HG02884 (cell line): Measurements from ENCODE around the gene SCIN.
A peak's percentile ranks its signal among the peaks of the same experiment; 100 is the strongest.
"Not testable (repeated sequence)": the region's sequence is repeated elsewhere in the genome, so short reads cannot be mapped to it uniquely, and the experiment has no call there.

ENCODE experiments used
- ATAC-seq: cut with Tn5 transposase; IDR thresholded peaks from one replicate; pipeline ENCODE4 v1.9.1; 2021; ENCODE audit warnings: mild to moderate bottlenecking, moderate library complexity; ENCODE audit not compliant: unreplicated experiment

SCIN gene

DNA sequence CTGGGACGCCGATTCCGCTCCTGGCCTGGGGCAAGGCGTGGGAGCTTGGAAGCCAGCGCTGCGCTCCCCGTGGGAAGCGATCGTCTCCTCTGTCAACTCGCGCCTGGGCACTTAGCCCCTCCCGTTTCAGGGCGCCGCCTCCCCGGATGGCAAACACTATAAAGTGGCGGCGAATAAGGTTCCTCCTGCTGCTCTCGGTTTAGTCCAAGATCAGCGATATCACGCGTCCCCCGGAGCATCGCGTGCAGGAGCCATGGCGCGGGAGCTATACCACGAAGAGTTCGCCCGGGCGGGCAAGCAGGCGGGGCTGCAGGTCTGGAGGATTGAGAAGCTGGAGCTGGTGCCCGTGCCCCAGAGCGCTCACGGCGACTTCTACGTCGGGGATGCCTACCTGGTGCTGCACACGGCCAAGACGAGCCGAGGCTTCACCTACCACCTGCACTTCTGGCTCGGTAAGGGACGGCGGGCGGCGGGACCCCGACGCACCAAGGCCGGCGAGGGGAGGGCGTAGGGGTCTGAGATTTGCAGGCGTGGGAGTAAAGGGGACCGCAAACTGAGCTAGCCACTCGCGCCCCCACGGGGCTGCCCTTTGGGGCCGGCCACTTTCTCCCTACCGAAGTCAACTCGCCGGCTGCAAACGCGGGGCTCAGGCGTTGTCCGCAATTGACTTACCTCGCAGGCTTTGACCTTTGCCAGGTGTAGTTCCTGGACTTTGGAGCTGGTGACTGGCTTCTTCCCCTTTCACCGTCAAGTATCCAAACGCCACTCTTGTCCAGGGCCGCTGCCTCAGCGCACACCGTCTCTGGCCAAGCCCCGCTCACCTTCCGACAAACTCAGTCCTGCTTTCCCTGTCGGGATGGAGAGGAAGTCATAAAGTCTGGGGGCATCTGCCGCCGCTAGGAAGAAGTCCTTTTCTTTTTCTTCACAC lies at the start of gene SCIN:
TSS of gene SCIN (plus strand) at position 187 of the 928 bp plus-strand sequence. CDS start at position 254, 67 bp downstream.
- peak; percentile 30 for ATAC-seq

DNA sequence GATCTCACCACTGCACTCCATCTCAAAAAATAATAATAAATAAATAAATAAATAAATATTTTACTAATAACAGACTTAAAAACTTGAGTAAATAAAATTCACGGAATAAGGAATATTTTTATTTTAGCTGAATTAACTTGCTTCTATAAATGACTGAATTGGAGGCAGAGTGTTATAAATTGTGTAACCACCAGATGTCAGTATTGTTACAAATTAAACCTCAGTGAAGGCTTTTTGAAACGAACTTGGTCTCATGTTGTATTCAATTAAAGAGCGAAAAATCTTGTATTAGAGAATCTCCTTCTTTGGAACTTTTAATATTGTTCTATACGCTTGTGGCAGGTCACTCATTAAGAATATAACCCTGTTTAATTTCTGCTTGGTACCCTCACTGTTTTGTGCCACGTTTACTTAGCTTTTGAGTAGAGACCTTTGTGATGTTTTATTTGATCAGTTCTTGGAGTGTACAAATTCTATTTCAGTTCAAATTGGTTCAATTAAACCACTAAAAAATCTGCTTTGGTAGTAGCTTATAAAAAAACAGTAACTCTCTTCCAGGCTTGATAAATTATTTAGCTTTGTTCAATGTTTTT lies 45.6 kb upstream of the SCIN start:
- peak; percentile 73 for ATAC-seq

DNA sequence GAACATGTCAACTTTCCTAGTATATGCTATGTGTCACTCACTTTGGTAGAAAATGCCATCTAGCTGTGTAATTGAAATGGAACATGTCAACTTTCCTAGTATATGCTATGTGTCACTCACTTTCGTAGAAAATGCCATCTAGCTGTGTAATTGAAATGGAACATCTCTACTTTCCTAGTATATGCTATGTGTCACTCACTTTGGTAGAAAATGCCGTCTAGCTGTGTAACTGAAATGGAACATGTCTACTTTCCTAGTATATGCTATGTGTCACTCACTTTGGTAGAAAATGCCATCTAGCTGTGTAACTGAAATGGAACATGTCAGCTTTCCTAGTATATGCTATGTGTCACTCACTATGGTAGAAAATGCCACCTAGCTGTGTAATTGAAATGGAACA lies 43.8 kb upstream of the SCIN start:
- ATAC-seq: not testable (repeated sequence)

GRCh38 chr7:12527670-12528069 lies 42.9 kb upstream of the SCIN start:
- ATAC-seq: not testable (repeated sequence)

DNA sequence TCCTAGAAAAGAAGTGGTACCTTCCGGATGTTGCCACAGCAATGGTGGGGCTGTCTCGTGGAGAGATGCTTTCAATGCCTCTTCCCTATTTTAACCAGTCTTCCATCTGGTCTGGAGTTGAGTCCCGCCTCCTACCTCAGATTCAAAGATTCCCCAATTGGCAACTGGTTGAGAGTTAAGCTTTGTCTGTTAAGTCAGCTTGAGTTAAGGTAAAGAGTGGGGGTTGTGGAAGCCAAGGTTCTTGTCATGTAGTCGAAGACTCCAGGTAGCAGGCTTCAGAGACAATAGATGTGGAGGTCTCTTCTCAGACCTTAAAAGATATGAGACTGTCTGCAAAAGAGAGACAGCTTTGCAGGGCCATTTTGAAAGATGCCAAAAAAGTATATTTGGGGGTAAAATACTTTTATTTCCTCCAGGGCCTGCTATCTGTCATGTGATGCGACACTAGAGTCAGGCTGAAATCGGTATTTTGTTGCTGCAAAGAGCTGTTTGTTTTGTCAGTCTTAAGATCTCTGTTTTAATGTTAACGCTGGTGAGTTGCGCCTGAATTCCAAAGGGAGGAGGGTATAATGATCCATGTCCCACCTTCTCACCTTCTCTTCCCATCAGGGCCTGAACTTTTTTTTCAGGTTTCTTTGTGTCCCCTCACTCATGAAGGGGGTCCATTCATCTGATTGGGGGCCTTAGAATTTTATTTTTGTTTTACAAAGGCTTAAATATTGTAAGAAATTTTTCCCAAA lies 40.4 kb upstream of the SCIN start:
- no peak for ATAC-seq

DNA sequence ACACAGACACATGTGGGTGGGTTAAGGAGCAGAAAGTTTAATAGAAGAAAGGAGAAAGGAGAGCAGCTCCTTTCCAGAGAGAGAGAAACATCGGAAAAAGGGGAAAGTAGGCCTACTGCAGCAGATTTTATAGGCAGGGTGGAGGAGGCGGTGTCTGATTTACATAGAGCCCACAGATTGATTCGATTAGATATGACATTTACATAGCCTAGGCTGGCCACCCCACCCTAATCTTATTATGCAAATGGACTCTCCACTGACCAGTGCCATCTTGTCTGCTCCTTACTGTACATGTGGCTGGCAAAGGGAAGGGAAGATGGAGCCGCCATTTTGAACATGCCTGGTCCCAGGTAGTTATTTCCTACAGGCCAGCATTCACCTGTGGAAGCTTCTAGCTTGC lies 38.7 kb upstream of the SCIN start:
- no peak for ATAC-seq

DNA sequence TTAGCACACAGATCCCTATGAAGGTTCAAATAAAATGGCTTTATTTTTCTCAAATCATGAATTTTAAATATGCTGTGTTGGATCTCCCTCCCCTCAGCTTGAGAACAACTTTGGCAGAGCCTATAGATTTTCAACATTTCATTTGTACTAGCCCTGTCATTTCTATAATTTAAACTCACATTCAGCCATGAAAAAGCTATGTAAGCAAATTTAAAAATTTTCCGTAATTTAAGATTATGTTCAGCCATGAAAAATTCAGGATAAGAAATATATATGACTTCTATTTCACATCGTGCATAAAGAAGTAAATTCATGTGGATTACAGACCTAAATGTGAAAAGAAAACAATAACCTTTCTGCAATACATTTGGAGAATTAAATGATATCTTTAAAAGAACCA lies 36.5 kb upstream of the SCIN start:
- no peak for ATAC-seq

DNA sequence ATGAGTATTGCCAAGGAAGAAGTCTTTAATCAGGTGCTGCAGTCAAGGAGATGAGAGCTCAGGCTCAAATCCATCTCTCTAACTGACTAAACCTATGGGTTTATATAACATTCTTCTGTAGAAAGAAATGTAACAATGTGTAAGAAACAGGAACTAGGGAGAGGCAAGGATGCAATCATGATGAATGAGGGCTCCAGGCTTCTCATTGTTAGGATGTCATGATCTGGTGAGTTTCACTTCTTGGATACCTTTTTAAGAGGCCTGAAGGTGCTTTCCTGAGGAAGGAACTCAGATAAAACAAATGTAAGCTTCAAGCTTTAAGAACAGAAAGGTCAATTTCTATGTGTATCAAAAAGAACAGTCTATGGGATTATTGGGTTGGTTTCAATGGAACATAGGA lies 30.8 kb upstream of the SCIN start:
- no peak for ATAC-seq

DNA sequence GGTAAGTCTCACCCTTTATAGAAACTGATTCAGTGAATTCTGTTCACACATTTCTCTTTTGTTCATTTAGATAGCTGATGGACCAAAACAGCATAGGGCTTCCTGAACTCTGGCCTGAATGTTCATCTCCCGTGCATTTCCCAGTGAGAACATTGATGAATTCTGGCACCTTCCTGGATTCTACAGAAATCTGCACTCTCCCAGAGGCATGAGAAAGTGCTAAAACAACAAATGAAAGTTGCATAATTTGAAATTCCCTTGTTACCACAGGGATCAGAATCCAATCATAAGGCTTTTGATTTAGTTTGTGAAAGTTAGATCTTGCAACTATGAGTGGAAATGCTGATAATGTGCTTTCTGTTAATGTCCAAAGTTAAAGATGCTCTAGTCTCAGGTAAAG lies 29.7 kb upstream of the SCIN start:
- no peak for ATAC-seq

- ATAC-seq: no peak
These were observed 26.9 kb upstream of the SCIN start for GRCh38 chr7:12543586-12543985.

- ATAC-seq: no peak
These were observed 21.4 kb upstream of the SCIN start for GRCh38 chr7:12549106-12549505.

DNA sequence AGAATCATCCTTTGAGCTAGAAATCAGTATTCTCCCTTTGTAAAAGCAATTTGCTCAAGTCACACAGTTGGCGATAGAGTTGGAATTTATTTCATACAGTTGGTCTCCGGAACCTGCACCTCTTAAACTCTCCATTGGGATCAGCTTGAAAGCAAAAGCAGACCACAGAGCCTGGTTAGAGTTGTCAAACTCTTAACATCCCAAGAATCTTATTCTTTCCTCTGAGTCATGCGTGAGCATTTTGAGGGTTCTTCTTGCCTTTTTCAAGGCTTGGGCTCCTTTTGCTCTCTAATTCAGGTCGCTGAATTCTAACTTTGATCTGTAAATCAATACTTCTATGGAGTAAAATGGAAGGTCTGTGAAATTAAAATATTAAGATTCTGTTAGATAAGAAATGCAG lies 19.6 kb upstream of the SCIN start:
- ATAC-seq: no peak

DNA sequence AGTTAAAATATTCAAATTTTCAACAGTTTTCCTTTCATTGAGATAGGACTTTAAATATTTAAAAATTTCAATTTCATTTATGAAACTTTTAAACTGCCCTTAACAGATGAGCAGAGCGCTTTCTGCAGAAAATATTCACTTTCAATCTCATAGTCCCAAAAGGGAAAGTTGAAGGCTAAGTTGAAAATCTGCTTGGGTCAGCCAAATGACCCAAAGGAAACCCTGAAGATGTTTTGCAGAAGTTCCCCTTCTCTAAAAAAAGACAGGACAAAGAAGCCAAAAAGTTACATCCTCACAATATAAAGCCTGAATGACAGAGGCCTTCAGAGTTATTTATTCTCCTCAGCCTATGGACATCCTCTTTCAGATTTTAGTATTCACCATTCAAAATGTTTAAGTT lies 17.6 kb upstream of the SCIN start:
- ATAC-seq: no peak

GRCh38 chr7:12553416-12553815 lies 17.1 kb upstream of the SCIN start:
- no peak for ATAC-seq

DNA sequence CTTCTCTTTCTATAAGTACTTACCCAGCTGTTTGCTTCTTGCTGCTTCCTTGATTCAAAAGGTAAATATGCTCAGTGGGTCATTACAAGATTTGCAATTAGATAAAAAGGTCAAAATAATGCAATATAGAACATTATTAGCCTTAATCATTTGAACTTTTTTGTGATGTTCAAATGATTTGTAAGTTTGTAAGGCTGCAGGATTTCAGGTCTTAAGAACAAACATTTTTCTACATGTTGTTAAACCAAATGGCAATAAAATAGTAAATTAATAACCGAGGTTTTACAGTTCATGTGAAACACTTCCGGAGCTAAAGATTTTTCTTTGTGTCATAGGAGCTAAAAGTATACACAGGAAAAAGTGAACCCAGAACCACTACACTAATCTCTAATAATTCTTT lies 16.2 kb upstream of the SCIN start:
- ATAC-seq: no peak

GRCh38 chr7:12554872-12555271 lies 15.6 kb upstream of the SCIN start:
- no peak for ATAC-seq

DNA sequence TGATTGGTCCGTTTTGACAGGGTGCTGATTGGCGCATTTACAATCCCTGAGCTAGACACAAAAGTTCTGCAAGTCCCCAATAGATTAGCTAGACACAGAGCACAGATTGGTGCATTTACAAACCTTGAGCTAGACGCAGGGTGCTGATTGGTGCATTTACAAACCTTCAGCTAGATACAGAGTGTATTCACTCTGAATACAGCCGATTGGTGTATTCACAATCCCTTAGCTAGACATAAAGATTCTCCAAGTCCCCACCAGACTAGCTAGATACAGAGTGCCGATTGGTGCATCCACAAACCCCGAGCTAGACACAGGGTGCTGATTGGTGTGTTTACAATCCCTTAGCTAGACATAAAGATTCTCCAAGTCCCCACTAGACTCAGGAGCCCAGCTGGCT lies 14.8 kb upstream of the SCIN start:
- not testable (repeated sequence) for ATAC-seq

DNA sequence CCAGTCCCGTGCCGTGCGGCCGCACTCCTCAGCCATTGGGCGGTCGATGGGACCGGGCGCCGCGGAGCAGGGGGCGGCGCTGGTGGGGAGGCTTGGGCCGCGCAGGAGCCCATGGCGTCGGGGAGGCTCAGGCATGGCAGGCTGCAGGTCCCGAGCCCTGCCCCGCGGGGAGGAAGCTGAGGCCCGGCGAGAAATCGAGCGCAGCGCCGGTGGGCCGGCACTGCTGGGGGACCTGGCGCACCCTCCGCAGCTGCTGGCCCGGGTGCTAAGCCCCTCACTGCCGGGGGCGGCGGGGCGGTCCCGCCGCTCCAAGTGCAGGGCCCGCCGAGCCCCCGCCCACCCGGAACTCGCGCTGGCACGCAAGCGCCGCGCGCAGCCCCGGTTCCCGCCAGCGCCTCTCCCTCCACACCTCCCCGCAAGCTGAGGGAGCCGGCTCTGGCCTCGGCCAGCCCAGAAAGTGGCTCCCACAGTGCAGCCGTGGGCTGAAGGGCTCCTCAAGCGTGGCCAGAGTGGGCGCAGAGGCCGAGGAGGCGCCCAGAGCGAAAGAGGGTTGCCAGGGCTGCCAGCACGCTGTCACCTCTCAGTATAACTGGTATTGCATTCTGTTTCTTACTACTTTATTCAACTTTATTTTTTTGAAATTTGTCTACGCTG lies 14.3 kb upstream of the SCIN start:
- ATAC-seq: not testable (repeated sequence)

- ATAC-seq: no peak
These were observed 13.2 kb upstream of the SCIN start for GRCh38 chr7:12557282-12557681.

DNA sequence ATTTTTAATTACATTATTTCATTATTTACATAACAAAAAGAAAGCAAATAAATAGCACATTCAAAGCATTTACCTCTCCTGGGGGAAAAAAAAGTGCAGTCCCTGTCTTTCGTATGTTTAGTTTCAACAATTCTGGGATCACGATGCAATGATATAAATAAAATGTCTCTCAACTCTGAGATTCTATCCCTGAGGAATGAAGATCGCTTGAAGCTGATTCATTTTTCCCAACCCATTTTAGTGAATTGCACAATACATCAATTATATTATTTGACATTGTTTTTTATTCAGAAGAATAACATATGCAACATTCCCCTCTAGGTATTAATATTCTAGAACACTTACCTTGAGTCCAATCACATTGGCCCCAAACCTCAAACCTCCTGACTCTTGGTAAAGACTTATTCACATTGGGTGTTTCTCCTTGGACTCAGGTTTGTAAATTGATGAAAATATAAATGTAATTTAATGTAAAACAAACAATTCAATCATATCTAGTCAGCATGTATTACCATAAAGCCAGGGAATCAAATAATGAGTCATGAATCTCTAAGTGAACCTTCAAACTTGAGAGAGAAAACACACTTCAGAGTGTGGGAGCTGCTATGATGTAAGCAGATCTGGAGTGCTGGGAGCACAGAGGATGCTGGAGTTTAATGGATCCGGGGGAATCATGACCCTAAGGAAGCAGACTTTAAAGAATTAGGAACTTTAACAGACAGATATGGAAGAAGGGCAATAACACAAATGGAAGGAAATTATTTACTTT lies 5.3 kb upstream of the SCIN start:
- ATAC-seq: no peak
